C4-2B (cell line): ENCODE data around the gene FGF2.

ENCODE experiments used
- H3K27ac ChIP-seq: fragments of 450-650 bp; 2 replicates; pipeline ENCODE4 v1.5.1; 2017
- ZFX ChIP-seq: fragments of 450-650 bp; IDR thresholded peaks from 2 replicates; pipeline ENCODE4 v1.6.1; 2017
- TF ChIP-seq, protein P1 (sequence below): fragments of 450-650 bp; conservative IDR thresholded peaks from 2 replicates; pipeline ENCODE4 v1.5.1; 2017; ENCODE audit warnings: mild to moderate bottlenecking

The FGF2 gene

DNA sequence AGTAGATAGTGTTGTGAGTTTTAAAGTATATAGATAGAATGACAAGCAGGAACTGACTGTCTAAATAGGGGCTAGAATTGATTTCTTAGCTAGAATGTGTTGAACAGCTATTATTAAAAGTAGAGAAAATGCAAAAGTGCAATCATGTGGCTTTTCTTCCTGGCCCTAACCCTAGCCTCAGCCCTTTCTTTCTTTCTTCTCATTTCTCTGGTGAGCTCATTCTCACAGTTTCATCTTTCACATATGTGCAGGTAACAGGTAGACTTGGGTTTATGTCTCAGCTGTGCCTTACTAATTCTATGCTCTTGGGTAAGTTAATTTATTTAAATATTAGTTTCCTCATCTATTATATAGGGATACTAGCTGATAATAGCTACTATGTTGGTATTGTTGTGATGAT lies 24.9 kb downstream of the FGF2 start:
- TF ChIP-seq, protein P1, sequence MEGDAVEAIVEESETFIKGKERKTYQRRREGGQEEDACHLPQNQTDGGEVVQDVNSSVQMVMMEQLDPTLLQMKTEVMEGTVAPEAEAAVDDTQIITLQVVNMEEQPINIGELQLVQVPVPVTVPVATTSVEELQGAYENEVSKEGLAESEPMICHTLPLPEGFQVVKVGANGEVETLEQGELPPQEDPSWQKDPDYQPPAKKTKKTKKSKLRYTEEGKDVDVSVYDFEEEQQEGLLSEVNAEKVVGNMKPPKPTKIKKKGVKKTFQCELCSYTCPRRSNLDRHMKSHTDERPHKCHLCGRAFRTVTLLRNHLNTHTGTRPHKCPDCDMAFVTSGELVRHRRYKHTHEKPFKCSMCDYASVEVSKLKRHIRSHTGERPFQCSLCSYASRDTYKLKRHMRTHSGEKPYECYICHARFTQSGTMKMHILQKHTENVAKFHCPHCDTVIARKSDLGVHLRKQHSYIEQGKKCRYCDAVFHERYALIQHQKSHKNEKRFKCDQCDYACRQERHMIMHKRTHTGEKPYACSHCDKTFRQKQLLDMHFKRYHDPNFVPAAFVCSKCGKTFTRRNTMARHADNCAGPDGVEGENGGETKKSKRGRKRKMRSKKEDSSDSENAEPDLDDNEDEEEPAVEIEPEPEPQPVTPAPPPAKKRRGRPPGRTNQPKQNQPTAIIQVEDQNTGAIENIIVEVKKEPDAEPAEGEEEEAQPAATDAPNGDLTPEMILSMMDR: no peak
- no peak for TF ChIP-seq ZFX
- no peak overlapping the region for H3K27ac ChIP-seq

DNA sequence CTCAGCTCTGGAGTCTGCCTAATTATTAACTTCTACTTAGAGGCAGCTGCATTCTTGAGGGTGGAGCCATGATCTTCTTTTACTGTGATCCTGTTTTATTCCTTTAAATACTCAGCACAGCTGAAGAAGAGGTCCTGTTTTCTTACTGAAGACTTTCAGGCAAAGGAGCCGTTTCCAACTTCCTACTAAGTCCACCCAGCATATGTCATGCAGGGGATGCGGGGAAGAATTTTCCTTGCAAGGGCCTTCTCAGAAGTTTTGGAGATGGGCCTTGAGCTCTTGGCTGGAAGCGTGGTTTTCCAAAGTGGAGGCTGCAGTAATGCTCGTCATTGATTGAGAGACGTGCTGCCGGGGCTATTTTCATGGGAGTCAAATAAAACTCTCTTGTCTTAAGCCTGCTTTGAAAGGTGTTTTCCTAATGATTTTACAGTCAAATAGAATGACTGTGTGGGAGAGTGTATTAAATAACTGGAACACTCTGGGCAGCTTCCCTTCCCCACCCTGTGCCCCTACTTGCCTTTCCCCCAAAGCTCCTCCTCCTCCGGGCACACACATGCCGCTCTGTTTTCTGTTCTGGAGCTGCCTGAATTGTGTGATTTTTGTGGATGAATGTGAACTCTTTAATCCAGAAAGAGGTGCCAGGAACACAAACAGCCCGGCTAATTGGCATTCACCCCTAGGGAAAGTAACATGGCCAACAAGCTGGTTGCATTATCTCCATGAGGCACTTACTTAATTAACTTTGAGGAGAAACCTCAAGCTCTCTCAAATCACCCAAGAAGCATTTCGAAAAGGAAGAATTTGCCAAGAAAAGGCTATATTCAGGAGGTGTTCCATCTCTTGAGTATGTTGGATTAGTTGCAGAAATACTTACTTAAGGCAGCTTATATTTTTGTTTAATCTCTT lies 28.1 kb downstream of the FGF2 start:
- TF ChIP-seq, protein P1: no peak
- no peak for TF ChIP-seq ZFX
- H3K27ac ChIP-seq: no peak overlapping the region

DNA sequence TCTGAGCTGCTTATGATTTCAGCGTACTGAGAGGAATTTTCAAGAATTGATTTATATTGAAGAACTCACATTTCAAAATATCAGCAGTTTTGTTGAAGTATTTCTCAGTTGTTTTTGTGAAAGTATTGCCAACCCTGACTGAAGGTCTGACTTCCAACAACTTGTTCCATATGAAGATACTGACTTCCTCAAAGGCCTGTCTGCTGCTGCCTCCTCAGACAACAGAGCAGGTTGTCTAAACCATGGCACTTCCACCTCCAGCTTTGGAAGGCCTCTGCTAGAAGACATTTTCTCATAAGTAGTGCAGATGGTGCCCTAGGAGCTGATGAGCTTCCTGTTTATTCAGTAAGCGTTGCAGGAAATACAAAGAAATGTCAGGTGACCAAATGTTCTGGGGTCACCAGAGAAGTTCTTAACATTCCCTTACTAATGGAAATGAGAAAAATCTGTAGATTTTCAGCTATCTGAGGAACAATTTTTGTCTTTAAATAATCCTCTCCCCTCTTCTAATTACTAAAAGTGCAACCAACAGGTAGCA lies 28.8 kb downstream of the FGF2 start:
- no peak overlapping the region for H3K27ac ChIP-seq
- TF ChIP-seq, protein P1: no peak
- no peak for TF ChIP-seq ZFX

DNA sequence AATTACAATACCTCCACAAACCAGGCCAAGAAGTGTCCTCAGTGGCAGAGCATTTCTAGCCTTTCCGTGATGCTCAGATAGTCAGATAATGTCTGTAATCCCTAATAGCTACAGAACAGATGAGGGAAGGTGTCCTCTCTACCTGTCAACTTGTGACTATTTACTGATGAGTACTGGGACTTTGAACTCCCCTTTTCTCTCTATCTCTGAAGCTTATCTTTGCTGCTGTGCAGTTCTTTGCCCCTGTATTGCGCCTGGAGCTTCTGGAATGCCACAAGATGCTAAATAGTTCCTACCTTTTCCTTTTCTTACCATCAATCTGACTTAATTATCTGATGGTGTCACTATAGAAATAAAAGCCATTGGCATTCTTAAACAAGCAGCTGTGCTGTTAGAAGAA lies 30.5 kb downstream of the FGF2 start:
- no peak overlapping the region for H3K27ac ChIP-seq
- TF ChIP-seq, protein P1: no peak
- TF ChIP-seq ZFX: no peak

DNA sequence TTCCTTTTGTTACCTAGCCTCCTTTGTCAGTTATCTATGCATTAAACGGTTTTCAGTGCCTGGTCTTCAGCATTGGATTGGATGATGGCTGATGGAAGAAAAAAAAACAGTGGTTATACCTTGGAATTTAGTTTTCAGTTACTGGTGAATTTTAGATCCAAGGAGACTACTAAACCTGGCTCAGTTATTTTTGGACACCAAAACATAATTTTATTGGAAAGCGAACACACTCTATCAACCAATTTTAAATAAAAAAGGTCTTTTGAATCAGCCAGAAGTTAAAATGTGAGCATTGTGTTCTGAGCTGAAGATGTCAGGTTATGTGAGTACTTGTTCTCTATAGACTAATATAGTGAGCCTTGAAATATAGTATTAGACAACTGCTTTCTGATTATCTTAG lies 32.1 kb downstream of the FGF2 start:
- TF ChIP-seq, protein P1: no peak
- TF ChIP-seq ZFX: no peak
- H3K27ac ChIP-seq: no peak overlapping the region

DNA sequence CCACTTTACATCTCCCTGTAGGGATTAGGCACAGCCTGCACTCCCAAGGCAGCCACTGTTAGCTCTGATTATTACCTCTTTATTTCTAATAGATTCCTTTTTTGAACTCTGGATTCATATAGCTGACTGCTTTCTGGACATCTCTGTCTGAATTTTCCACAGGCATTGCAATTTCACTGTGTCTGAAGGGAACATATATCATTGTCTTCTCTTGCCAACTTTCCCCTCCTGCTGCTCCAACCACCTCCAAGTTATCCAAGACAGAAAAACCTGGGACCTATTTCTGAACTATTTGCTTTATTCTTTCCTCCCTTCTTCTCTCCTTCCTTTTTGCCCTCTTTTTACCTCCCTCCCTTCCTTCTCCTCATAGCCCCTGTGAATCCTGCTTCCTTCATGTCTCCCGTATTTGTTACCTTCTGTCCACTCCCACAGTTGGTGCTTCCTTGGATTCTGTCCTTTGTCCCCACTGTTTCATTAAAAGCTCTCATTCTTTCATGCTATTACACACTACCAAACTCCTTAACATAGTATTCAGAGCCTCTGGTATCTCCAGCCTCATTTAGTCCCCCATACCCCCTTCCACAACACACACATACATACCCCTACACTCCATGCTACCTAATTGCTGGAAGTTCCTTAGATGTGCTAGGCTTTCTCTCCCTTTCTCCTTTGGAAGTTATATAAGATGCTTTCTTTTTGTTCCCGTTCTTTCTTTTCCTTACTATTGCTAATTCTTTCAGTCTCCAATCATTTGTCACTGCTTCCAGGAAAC lies 34.7 kb downstream of the FGF2 start:
- H3K27ac ChIP-seq: no peak overlapping the region
- TF ChIP-seq, protein P1: no peak
- TF ChIP-seq ZFX: no peak

DNA sequence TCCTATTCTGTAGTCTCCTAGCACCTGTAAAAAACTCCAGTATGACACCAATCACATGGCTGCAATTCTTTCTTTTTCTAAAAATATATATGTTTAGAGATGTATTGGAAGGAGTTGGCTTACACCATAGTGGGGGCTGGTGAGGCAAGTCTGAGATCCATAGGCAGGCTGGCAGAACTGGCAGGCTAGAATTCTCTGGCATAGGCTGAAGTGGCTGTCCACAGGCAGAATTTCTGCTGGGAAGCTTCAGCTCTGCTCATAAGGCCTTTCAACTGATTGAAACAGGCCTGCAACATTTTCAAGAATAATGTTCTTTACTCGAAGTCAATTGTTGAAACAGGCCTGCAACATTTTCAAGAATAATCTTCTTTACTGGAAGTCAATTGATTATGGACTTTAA lies 37.0 kb downstream of the FGF2 start:
- no peak for TF ChIP-seq ZFX
- TF ChIP-seq, protein P1: no peak
- no peak overlapping the region for H3K27ac ChIP-seq
